Breast epithelium (tissue), 4 donors: Measurements from ENCODE around the gene CD93. TPM values are rescaled to one million over a fixed set of nuclear protein-coding genes. Genes with fewer than 3 reads are reported as not detected.

Source experiments
- DNase-seq, 2 donors: peaks; one replicate each; pipeline ENCODE4 v3.0.0-alpha.2; 2019; ENCODE audit warnings: low spot score in 2 of 2
- H3K27ac ChIP-seq, 2 donors: fragments of 200-600 bp; sonication (generic) in 1 of 2; one replicate each; pipeline ENCODE4 v1.5.1; 2016 to 2019; ENCODE audit warnings: mild to moderate bottlenecking in 1 of 2
- H3K27me3 ChIP-seq, 2 donors: fragments of 200-600 bp; sonication (generic) in 1 of 2; one replicate each; pipeline versions ENCODE4 v1.5.1 to v1.6.0; 2017 to 2019; ENCODE audit warnings: control low read depth in 1 of 2, mild to moderate bottlenecking in 1 of 2
- H3K36me3 ChIP-seq: fragments of 200-600 bp; one replicate; pipeline ENCODE4 v1.5.1; 2019
- H3K4me1 ChIP-seq, 2 donors: fragments of 200-600 bp; sonication (generic); one replicate each; pipeline ENCODE4 v1.5.1; 2016 to 2019; ENCODE audit warnings: control low read depth in 1 of 2
- H3K4me3 ChIP-seq, 3 donors: fragments of 200-600 bp; sonication (generic); 1 replicate in 2 of 3; 2 replicates in 1 of 3; pipeline ENCODE4 v1.5.1; 2016 to 2019; ENCODE audit warnings: mild to moderate bottlenecking in 3 of 3, moderate library complexity in 2 of 3
- H3K9me3 ChIP-seq, 2 donors: fragments of 200-600 bp; sonication (generic) in 1 of 2; one replicate each; pipeline ENCODE4 v1.5.1; 2016 to 2019; ENCODE audit warnings: control low read depth in 1 of 2
- CTCF ChIP-seq, 3 donors: fragments of 450-650 bp; IDR thresholded peaks; one replicate each; pipeline ENCODE4 v1.5.1; 2016 to 2017; ENCODE audit warnings: antibody characterized with exemption in 3 of 3, mild to moderate bottlenecking in 3 of 3, moderate library complexity in 3 of 3
- POLR2A ChIP-seq: fragments of 450-650 bp; IDR thresholded peaks from one replicate; pipeline ENCODE4 v1.6.1; 2016; ENCODE audit warnings: antibody characterized with exemption, mild to moderate bottlenecking, moderate library complexity
- POLR2AphosphoS5 ChIP-seq, 3 donors: sonication (generic); formaldehyde crosslinking; IDR thresholded peaks; one replicate each; pipeline ENCODE4 v1.6.1; 2017; ENCODE audit warnings: antibody characterized with exemption in 3 of 3
- intact Hi-C: fragments of 100-400 bp; cut with DNase I; formaldehyde crosslinking; loops from one replicate; pipeline ENCODE4 v1.15.1; 2023; ENCODE audit warnings: low total_unique reads
- total RNA-seq, 3 donors: library from RNA; depleted of rRNA; stranded (reverse); fragments of >200 nt; gene quantifications; one replicate each; pipeline ENCODE4 v1.1.0, GENCODE V29; 2016

Gene CD93
- total RNA-seq, 3 donors from 2014 or later = 19.2 to 64.9 (median 36.5) TPM

DNA sequence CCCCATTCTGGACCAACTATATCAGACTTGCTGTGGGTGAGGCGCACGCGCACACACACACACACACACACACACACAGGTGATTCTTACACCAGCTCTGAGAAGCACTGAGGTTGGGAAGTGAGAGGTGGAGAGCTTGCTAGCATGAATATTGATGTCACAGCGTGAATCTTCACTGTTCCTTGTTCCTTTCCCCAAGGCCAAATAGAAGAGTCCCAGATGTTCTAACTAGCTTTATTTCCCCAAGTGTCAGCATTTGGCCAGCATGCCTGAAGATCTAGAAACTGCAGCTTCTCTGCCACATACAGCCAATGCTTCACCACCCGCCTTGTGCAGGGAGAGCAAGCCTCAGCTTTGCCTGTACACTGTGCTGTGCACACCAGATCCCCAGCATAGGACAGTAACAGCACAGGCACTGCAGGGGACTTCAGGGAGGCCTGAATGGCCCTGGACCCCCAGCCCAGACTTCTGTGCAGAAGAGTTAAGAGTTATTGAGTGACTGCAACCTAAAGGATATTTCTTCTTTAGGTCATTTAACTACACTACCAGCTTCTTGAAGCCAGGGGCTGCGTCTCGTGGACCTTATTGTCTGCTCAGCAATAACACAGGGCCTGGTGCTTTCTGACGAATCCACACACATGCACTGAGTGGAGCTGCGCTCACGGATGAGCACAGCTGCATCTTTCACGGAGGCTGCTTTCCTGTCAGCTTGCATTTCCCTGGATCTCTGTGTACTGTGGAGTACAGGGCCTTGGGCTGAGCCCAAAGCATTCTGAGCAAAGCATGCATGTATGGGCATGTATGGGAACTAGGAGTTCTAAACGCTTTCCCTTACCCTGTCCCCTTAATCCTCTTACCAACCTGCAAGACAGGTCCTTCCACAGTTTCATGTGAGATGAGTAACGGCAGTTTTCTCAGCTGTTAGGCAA is 13.9 kb upstream of the CD93 start:
- TF ChIP-seq POLR2A (no peak), CTCF (IDR thresholded peaks at IDR 0.05) (no peak), POLR2AphosphoS5 (IDR thresholded peaks at IDR 0.05) (no peak)
- intact Hi-C loops = no loop called here

GRCh38 chr20:23097636-23098580 is 11.8 kb upstream of the CD93 start:
- H3K27me3 ChIP-seq = no peaks in the 10 kb centered on the region
- H3K4me1 ChIP-seq = no peaks in the 10 kb centered on the region
- no peak overlapping the region for H3K4me3 ChIP-seq
- H3K27ac ChIP-seq = no peak overlapping the region
- H3K36me3 ChIP-seq = no peaks in the 10 kb centered on the region
- DNase-seq = no peak
- no peaks in the 10 kb centered on the region for H3K9me3 ChIP-seq
- TF ChIP-seq CTCF (IDR thresholded peaks at IDR 0.05) = no peak
- TF ChIP-seq POLR2AphosphoS5 (IDR thresholded peaks at IDR 0.05) = no peak
- no peak for TF ChIP-seq POLR2A
- intact Hi-C loops = no loop called here

More for the DNA sequence above, 13.9 kb upstream of the CD93 start:
- H3K27me3 ChIP-seq = no peaks in the 10 kb centered on the region
- DNase-seq = no peak
- no peaks in the 10 kb centered on the region for H3K36me3 ChIP-seq
- no peak overlapping the region for H3K4me3 ChIP-seq
- H3K9me3 ChIP-seq = no peaks in the 10 kb centered on the region
- H3K27ac ChIP-seq = no peak overlapping the region
- H3K4me1 ChIP-seq = no peaks in the 10 kb centered on the region

DNA sequence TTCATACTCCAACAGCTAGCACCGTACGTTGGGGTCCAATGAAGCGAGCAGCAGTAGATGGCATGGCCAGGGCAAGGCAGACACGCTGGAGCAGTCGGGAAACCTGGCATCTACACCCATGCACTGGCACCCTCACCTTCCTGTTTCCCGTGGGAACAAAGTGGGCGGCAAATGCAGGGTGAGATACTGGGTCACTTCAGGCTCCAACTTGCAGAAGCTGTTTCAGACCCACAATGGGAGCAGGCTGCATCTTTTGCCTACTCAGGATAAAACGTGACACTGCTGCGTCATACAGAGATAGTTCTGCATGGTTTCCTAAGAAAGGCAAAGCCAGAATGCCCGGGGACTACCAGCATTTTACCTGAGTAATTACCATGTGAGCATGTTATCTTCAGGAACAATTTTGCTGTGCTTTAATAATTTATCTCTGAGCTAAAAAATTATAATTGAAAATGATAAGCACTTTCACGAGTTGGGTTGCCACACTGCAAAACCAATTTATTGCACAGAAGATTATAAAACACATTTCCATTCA is 10.9 kb upstream of the CD93 start:
- H3K4me1 ChIP-seq = no peaks in the 10 kb centered on the region
- no peak for DNase-seq
- no peak overlapping the region for H3K27ac ChIP-seq
- no peak for TF ChIP-seq POLR2AphosphoS5 (IDR thresholded peaks at IDR 0.05)
- no peak for TF ChIP-seq POLR2A
- no peak for TF ChIP-seq CTCF (IDR thresholded peaks at IDR 0.05)
- no peaks in the 10 kb centered on the region for H3K27me3 ChIP-seq
- H3K9me3 ChIP-seq = no peaks in the 10 kb centered on the region
- H3K36me3 ChIP-seq = no peaks in the 10 kb centered on the region
- intact Hi-C loops = no loop called here
- no peak overlapping the region for H3K4me3 ChIP-seq

DNA sequence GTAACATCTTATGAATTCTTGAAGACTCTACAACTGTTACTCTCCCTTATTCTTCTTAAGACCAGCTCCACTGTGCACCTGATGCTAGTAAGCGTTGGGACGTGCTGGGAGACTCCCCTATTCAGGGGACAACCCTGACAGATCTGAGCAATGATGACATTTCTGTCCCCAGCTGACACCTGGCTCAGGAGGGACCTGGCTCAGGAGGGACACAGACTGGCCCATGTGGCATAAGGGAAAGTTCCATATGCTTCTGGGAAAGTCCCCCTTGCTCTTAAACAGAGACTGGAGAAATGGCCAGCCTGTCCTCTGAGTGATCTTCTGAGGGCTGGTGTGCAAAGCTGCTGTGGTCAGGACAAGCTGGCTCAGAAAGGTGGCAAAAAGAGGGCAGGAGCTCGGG is 10.0 kb upstream of the CD93 start:
- H3K4me1 ChIP-seq = no peaks in the 10 kb centered on the region
- H3K27me3 ChIP-seq = no peaks in the 10 kb centered on the region
- TF ChIP-seq CTCF (IDR thresholded peaks at IDR 0.05) (no peak), POLR2A (no peak), POLR2AphosphoS5 (IDR thresholded peaks at IDR 0.05) (no peak)
- no peak for DNase-seq
- H3K4me3 ChIP-seq = no peak overlapping the region
- no peaks in the 10 kb centered on the region for H3K9me3 ChIP-seq
- intact Hi-C loops = no loop called here
- no peaks in the 10 kb centered on the region for H3K36me3 ChIP-seq
- H3K27ac ChIP-seq = no peak overlapping the region
